Upper lobe of left lung (tissue), 4 donors: Measurements from ENCODE around the gene CNTNAP2.

Experiments
- CTCF ChIP-seq, 6 experiments: fragments of 450-650 bp in 4 of 6; fragments of 200-600 bp in 2 of 6; sonication (generic) in 2 of 6; IDR thresholded peaks; one replicate each; pipeline ENCODE4 v1.5.1; 2016 to 2019; ENCODE audit warnings: antibody characterized with exemption in 6 of 6
- POLR2A ChIP-seq, 4 donors: fragments of 450-650 bp; IDR thresholded peaks; one replicate each; pipeline ENCODE4 v1.5.1; 2016 to 2017; ENCODE audit warnings: antibody characterized with exemption in 4 of 4, mild to moderate bottlenecking in 2 of 4
- POLR2AphosphoS5 ChIP-seq, 2 donors: sonication (generic); formaldehyde crosslinking; IDR thresholded peaks; one replicate each; pipeline ENCODE4 v1.5.1; 2017; ENCODE audit warnings: antibody characterized with exemption in 2 of 2

- TF ChIP-seq CTCF (IDR thresholded peaks at IDR 0.05) (no peak), POLR2AphosphoS5 (IDR thresholded peaks at IDR 0.05) (no peak), POLR2A (IDR thresholded peaks at IDR 0.05) (no peak)
Measured at GRCh38 chr7:147605323-147605722, 1488.7 kb downstream of the CNTNAP2 start.
